Right renal pelvis (tissue), 4 donors: Measurements from ENCODE around the gene HLA-DRA. TPM values are rescaled to one million over a fixed set of nuclear protein-coding genes. Genes with fewer than 3 reads are reported as not detected.

ENCODE experiments used
- DNase-seq, 4 donors: peaks; one replicate each; pipeline ENCODE4 v3.0.0-alpha.2; 2013; ENCODE audit warnings: low read depth in 4 of 4, low spot score in 3 of 4, missing footprints in 1 of 4
- polyA plus RNA-seq, 4 donors: library from polyadenylated mRNA; unstranded; fragments of 120-200 nt; gene quantifications; one replicate each; pipeline ENCODE4 v1.2.1, GENCODE V29; 2013; ENCODE audit not compliant: insufficient read length in 4 of 4

HLA-DRA gene
- polyA plus RNA-seq: 10 to 100 TPM; 64.5 to 96.0 (median 91.9) TPM

DNA sequence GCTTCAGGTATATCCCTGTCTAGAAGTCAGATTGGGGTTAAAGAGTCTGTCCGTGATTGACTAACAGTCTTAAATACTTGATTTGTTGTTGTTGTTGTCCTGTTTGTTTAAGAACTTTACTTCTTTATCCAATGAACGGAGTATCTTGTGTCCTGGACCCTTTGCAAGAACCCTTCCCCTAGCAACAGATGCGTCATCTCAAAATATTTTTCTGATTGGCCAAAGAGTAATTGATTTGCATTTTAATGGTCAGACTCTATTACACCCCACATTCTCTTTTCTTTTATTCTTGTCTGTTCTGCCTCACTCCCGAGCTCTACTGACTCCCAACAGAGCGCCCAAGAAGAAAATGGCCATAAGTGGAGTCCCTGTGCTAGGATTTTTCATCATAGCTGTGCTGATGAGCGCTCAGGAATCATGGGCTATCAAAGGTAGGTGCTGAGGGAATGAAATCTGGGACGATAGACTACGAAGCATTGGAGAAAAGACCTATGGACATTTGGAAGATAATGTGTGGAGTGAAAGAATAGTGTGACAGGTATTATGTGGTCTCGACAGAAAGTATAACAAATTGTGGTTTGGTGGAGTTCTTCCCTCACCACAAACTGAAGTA lies at the start of gene HLA-DRA:
TSS of gene HLA-DRA (plus strand) at position 286 of the 613 bp plus-strand sequence. CDS start at position 350, 64 bp downstream.
- peak in 3 of 4 donors; percentile 26 to 43 (median 33) for DNase-seq

GRCh38 chr6:32391505-32391904 lies 48.2 kb upstream of the HLA-DRA start:
- DNase-seq: no peak

- no peak for DNase-seq
Measured at GRCh38 chr6:32393665-32394420, 45.8 kb upstream of the HLA-DRA start.

GRCh38 chr6:32396028-32396427 lies 43.7 kb upstream of the HLA-DRA start:
- no peak for DNase-seq

DNA sequence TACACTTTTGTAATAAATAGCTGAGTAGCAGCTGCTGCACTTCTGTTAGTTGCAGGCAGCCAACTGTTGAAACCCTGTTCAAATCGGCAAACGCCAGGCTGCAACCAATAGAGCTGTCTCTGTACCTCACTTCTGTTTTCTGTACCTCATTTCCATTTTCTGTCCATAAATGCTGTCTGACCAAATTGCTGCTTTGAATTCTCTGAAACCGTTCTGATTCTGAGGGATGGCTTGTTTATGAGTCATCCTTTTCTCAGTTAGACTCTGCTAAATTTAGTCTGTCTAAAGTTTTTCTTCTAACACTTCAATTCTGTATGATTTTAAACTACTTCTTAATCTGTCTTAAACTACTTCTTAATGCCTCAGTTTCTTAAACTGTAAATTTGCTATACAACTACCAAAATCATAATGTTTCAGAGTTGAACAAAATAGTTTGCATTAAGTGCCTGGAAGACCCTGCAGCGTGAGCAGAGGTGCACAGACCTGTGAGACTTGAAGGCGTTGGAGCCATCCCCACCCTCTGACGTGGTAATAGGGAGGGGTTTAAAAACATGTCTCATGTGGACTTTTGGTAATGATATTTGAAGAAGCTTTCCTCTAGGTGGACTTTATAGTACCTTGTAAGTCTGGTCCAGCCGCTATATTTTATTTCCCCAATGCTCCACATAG lies 42.3 kb upstream of the HLA-DRA start:
- no peak for DNase-seq

DNA sequence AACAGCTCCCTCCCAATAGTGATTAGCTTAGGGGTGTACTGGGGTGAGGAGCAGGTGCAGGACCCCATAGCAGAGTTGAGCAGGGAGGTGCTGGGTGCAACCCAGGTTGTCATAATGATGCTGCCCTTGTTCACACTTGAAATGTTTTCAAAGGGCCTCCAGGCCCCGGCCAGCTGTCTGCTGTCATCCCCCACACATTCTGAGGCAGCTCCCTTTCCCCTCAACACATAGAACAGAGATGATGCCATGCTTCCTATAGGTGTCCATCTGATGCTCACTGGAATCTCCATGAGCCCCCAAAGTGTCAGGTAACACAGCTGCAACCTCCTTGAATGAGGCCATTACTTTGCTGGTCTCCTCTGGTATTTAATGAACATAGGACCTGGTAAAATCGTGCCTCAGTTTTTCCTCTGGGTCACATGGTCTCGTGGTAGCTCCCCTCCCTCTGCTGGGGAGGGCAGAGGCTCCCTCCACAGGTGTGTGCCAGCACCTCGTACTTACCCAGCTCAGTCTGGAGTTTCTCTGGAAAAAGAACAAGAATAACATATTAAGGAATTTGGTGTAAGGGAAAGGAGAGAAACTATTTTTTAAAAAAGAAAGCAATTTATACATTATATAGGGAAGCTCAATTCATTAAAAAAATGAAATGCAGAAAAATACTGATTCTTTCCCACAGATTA lies 38.3 kb upstream of the HLA-DRA start:
- DNase-seq: no peak

DNA sequence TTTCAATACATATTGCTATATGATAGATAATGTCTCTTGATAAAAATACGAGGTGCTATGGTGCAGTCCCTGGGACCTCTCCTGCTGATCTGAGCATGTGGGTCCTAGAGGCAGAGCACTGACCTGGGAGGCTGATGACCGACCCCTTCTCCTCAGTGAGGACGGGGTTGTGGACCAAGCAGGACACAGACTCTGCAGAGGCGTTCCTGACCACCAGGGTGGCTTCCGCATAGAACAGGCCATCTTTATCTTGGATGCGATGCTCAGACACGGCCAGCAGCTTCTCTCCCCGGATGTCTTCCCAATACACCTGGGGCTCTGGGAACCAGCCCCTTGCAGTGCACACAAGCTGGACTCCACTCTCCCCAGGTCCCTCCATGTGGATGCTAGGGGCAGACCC lies 36.9 kb upstream of the HLA-DRA start:
- DNase-seq: no peak

DNA sequence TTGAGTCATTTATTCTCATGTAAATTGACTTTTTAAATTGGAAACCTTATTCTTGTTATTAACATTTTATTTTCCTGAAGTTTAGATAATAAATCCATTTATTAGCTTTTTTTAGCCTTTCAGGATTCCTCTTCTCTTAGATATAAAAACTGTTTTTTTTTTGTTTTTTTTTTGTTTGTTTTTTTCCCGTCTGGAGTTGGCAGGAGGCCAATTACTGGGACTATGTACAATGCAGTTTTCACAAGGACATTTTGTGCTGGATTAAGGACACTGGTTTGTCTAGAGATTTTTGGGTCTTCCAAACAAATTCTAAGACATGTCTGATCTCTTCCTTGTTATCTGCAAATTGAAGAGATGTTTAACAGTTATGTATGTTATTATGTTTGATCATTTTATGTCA lies 34.0 kb upstream of the HLA-DRA start:
- no peak for DNase-seq

GRCh38 chr6:32406197-32406596 lies 33.5 kb upstream of the HLA-DRA start:
- no peak for DNase-seq

DNA sequence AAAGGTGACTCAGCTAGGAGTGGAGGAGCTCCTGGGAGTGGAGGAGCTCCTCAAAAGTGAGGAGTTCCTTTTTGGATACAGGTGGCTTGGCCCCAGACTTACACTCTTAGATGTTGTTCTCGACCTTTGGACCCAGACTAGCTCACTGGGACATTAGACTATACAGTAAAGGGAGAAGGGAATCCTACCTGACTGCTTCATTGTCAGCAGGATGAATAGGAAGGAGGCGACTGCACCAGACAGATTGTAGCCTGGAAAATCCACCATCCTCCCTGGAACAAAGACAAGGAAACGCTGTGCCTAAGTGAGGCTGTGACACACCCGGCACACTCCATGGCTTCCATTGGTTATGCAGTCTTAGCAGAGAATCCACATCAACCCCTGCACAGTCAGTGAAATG lies 32.8 kb upstream of the HLA-DRA start, which contains the start of gene BTNL2:
TSS of gene BTNL2 (minus strand) at position 325 of the 400 bp plus-strand sequence. CDS start at position 267, 58 bp downstream.
- DNase-seq: no peak

DNA sequence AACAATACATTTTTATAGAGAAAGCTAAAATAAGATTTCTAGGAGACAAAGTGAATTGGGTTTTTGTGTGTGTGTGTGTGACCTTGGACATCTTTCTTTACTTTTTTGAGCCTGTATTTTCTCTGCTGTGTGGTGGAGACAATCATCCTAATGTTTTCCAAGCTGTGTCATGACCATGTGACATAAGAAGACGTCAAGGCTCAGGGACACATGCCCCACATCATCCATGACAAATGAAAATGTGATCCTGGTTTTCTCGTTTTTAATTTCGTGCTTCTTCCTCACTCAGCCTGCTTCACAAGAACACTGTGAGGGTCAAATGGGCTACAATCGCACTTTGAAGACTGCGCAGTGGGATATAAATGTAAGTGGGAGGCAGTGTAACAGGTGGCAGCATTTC lies 28.8 kb upstream of the HLA-DRA start:
- DNase-seq: no peak

DNA sequence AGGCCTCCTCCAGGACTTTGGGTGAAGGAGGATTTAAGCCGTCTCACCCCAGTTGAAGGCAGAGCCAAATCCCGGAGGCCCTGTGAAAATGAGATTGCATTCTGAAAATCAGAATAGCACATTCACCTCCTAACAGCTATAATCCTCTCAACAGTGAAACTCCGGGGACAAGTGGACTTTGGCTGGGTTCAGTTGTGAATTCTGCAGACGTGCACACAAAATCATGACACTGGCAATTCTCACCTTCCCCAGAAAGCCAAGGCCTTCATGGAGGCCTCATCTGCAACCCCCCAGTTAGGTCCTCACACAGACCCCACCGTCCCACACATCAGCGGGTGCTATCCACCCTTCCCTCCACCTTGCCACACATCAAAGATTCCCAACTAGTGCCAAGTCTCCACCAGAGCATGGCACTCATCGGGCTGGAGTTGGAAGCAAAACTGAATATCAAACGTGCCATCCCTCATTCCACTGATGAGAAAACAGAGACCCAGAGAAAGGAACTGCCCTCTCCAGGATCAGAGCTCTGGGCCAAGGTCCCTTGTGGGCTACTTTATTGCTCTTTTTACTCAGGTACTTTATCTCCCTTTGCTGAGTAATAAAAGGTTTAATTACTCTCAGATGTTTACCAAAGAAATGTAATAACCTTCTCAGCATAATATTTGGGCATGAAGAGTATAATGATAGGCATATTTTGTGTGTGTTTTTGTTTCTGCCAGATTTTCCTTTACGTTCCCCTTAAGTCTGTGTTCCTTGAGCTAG lies 27.9 kb upstream of the HLA-DRA start:
- DNase-seq: no peak

- peak; percentile 43 to 68 (median 60) for DNase-seq
Measured at GRCh38 chr6:32413427-32414047, 26.1 kb upstream of the HLA-DRA start.

GRCh38 chr6:32415521-32416019 lies 24.1 kb upstream of the HLA-DRA start:
- peak; percentile 54 to 66 (median 56) for DNase-seq

DNA sequence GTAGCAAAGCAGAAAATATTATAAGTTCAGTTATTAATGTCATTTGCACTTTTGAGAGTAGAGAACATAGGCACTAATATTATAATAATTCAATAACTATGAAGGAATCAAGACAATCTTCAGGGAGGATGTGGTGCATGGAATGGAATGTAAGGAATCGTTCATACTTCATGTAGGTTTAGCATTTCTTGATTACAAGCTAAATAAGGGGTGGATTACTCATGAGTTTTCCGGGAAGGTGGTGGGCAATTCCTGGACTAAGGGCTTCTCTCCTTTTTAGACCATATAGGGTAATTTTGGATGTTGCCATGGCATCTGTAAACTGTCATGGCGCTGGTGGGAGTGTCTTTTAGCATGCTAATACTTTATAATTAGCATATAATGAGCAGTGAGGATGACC lies 23.7 kb upstream of the HLA-DRA start:
- no peak for DNase-seq

DNA sequence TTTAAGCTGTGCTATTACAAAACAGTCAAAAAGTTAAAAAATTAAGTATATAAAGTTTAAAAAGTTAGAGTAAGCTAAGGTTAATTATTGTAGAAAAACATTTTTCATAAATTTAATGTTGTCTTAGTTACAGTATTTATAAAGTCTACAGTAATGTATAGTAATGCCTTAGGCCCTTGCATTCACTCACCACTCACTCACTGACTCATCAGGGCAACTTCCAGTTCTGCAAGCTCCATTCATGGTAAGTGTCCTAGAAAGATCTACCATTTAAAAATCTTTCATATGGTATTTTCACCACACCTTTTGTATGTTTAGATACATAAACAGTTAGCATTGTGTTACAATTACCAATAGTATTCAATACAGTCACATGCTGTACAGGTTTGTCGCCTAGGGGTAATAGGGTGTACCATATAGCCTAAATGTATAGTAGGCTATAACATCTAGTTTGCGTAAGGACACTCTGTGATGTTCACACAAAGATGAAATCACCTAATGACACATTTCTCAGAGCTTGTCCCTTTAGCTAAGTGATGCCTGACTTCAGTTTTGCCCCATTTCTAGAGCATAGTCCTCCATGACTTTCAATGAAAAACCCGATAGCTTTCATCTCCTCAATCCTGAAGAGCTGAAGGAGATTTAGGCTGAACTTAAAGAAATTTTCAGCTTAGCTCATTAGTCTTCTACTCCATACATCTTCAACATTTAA lies 14.9 kb upstream of the HLA-DRA start:
- DNase-seq: no peak

- DNase-seq: no peak
Measured at GRCh38 chr6:32426338-32426737, 13.3 kb upstream of the HLA-DRA start.

- DNase-seq: no peak
Measured at GRCh38 chr6:32427218-32427617, 12.5 kb upstream of the HLA-DRA start.

GRCh38 chr6:32427934-32428474 lies 11.7 kb upstream of the HLA-DRA start:
- DNase-seq: no peak
